ENCODE data around the gene PEG3.
"Not testable (repeated sequence)": the region's sequence is repeated elsewhere in the genome, so short reads cannot be mapped to it uniquely, and the experiment has no call there.

The PEG3 gene

GRCh38 chr19:56873493-56873892, 33.0 kb upstream of the PEG3 start:
- TF ChIP-seq ZFX (IDR thresholded peaks at IDR 0.05) (no peak), CTCF (conservative IDR thresholded peaks at IDR 0.05) (no peak)
- H3K27ac ChIP-seq, result no peak overlapping the region

- TF ChIP-seq ZFX (IDR thresholded peaks at IDR 0.05) (no peak), CTCF (conservative IDR thresholded peaks at IDR 0.05) (no peak)
- no peak overlapping the region for H3K27ac ChIP-seq
Measured at GRCh38 chr19:56869886-56870285, 29.4 kb upstream of the PEG3 start.

- no peak overlapping the region for H3K27ac ChIP-seq
- TF ChIP-seq ZFX (IDR thresholded peaks at IDR 0.05) (no peak), CTCF (conservative IDR thresholded peaks at IDR 0.05) (no peak)
Measured at GRCh38 chr19:56868446-56868845, 27.9 kb upstream of the PEG3 start.

- TF ChIP-seq ZFX (IDR thresholded peaks at IDR 0.05), result no peak
- TF ChIP-seq CTCF (conservative IDR thresholded peaks at IDR 0.05), result no peak
- no peak overlapping the region for H3K27ac ChIP-seq
Measured at GRCh38 chr19:56866538-56866937, 26.0 kb upstream of the PEG3 start.

- H3K27ac ChIP-seq, result no peak overlapping the region
- no peak for TF ChIP-seq ZFX (IDR thresholded peaks at IDR 0.05)
- TF ChIP-seq CTCF (conservative IDR thresholded peaks at IDR 0.05), result no peak
Measured at GRCh38 chr19:56864443-56865125, 24.1 kb upstream of the PEG3 start.

GRCh38 chr19:56862741-56863140, 22.2 kb upstream of the PEG3 start:
- no peak overlapping the region for H3K27ac ChIP-seq
- TF ChIP-seq ZFX (IDR thresholded peaks at IDR 0.05) (no peak), CTCF (conservative IDR thresholded peaks at IDR 0.05) (no peak)

GRCh38 chr19:56860409-56860808, 19.9 kb upstream of the PEG3 start:
- not testable (repeated sequence) for H3K27ac ChIP-seq

- TF ChIP-seq ZFX (IDR thresholded peaks at IDR 0.05) (no peak), CTCF (conservative IDR thresholded peaks at IDR 0.05) (no peak)
- H3K27ac ChIP-seq, result no peak overlapping the region
Measured at GRCh38 chr19:56858026-56858425, 17.5 kb upstream of the PEG3 start.

All from C4-2B (cell line).